ENCODE data around the gene NUDT4.

Gene NUDT4

DNA sequence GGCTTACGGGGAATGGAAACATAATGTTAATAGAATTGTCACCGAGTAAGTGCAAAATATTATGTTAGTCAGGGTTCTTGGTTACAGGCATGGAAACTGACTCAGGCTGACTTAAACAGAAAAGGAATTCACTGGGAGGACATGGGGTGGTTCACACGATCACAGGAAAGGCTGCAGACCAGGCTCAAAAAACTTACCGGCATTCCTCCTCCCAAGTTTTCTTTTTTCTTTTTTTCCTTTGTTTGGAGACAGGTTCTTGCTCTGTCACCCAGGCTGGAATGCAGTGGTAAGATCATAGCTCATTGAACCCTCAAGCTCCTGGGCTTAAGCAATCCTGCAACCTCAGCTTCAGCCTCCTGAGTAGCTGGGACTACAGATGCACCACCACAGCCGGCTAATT, 75.9 kb downstream of the NUDT4 start:
- Mint-ChIP-seq H3K27ac (no peak overlapping the region), H3K4me1 (ENCODE audit: low read depth in 2 of 2) (no peaks in the 10 kb centered on the region), H3K36me3 (ENCODE audit: insufficient read depth) (no peaks in the 10 kb centered on the region), H3K4me3 (no peak overlapping the region), H3K27me3 (peaks cover 8 to 20% of the 10 kb centered on the region in 2 donors), H3K9me3 (no peaks in the 10 kb centered on the region)
- DNase-seq (no peak), ATAC-seq (replicated peaks) (no peak)

DNA sequence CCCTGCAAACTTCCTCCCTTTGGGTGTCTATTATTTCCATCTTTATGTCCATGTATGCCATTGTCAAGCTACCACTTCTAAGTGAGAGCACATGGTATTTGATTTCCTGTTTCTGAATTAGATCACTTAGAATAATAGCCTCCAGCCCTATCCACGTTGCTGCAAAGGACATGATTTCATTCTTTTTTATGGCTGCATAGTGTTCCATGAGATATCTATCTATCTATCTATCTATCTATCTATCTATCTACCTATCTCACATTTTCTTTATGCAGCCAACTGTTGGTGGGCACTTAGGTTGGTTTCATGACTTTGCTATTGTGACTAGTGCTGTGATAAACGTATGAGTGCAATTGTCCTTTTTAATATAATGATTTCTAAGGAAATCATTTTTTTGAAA, 78.4 kb downstream of the NUDT4 start:
- H3K9me3 Mint-ChIP-seq, result no peaks in the 10 kb centered on the region
- H3K4me3 Mint-ChIP-seq, result no peak overlapping the region
- no peaks in the 10 kb centered on the region for H3K36me3 Mint-ChIP-seq (ENCODE audit: insufficient read depth)
- H3K4me1 Mint-ChIP-seq (ENCODE audit: low read depth in 2 of 2), result no peaks in the 10 kb centered on the region
- DNase-seq (no peak), ATAC-seq (replicated peaks) (no peak)
- no peak overlapping the region for H3K27ac Mint-ChIP-seq
- peaks cover 8 to 14% of the 10 kb centered on the region in 2 donors for H3K27me3 Mint-ChIP-seq
